Esophagus muscularis mucosa (tissue), 4 donors: ENCODE results near the gene TRIM27. TPM values are rescaled to one million over a fixed set of nuclear protein-coding genes. Genes with fewer than 3 reads are reported as not detected.
"Not testable (repeated sequence)": the region's sequence is repeated elsewhere in the genome, so short reads cannot be mapped to it uniquely, and the experiment has no call there.

Experiments
- DNase-seq: peaks from one replicate; pipeline ENCODE4 v3.0.0-alpha.2; 2017; ENCODE audit errors: extremely low spot score
- H3K27ac ChIP-seq, 4 donors: fragments of 200-600 bp; sonication (generic); replicated peaks in 1 of 4; 1 replicate in 3 of 4; 2 replicates in 1 of 4; pipeline ENCODE4 v1.5.1; 2016 to 2019; ENCODE audit warnings: mild to moderate bottlenecking in 1 of 4
- H3K27me3 ChIP-seq, 4 donors: fragments of 200-600 bp; sonication (generic); one replicate each; pipeline versions ENCODE4 v1.5.1 to v1.6.0; 2016 to 2019
- H3K36me3 ChIP-seq, 4 donors: fragments of 200-600 bp; sonication (generic); one replicate each; pipeline ENCODE4 v1.5.1; 2016 to 2019
- H3K4me1 ChIP-seq, 4 donors: fragments of 200-600 bp; sonication (generic); one replicate each; pipeline ENCODE4 v1.5.1; 2016 to 2019
- H3K4me3 ChIP-seq, 4 donors: fragments of 200-600 bp; sonication (generic); 1 replicate in 2 of 4; 2 replicates in 2 of 4; pipeline ENCODE4 v1.5.1; 2016 to 2019; ENCODE audit warnings: mild to moderate bottlenecking in 4 of 4, moderate library complexity in 1 of 4
- H3K9me3 ChIP-seq, 4 donors: fragments of 200-600 bp; sonication (generic); 1 replicate in 3 of 4; 2 replicates in 1 of 4; pipeline ENCODE4 v1.5.1; 2016 to 2019
- EP300 ChIP-seq: sonication (generic); formaldehyde crosslinking; IDR thresholded peaks from one replicate; pipeline ENCODE4 v1.6.1; 2017; ENCODE audit warnings: antibody characterized with exemption
- POLR2A ChIP-seq: fragments of 450-650 bp; IDR thresholded peaks from one replicate; pipeline ENCODE4 v1.6.1; 2017; ENCODE audit warnings: antibody characterized with exemption, moderate library complexity, mild to moderate bottlenecking, low read depth
- POLR2AphosphoS5 ChIP-seq, 2 donors: sonication (generic); formaldehyde crosslinking; IDR thresholded peaks; one replicate each; pipeline ENCODE4 v1.6.1; 2017; ENCODE audit warnings: antibody characterized with exemption in 2 of 2
- WGBS: methylation state at CpG from one replicate; pipeline ENCODE4 v1.1.5; 2018; 5-methylcytosine and 5-hydroxymethylcytosine counted together
- intact Hi-C: fragments of 100-400 bp; cut with DNase I; formaldehyde crosslinking; loops from one replicate; pipeline ENCODE4 v1.15.1; 2023
- total RNA-seq, 4 donors: library from RNA; depleted of rRNA; stranded (reverse); fragments of >200 nt; gene quantifications; one replicate each; pipeline versions ENCODE4 v1.1.0 to v1.2.1, GENCODE V29; 2016
- TF ChIP-seq, protein P1 (sequence below), 3 experiments: fragments of 200-600 bp in 2 of 3; fragments of 450-650 bp in 1 of 3; sonication (generic) in 2 of 3; IDR thresholded peaks; one replicate each; pipeline ENCODE4 v1.5.1; 2017 to 2019; ENCODE audit warnings: antibody characterized with exemption in 3 of 3, mild to moderate bottlenecking in 2 of 3, moderate library complexity in 1 of 3

Gene TRIM27
- total RNA-seq, 4 donors from 2014 or later: 31.1 to 42.2 (median 36.0) TPM

DNA sequence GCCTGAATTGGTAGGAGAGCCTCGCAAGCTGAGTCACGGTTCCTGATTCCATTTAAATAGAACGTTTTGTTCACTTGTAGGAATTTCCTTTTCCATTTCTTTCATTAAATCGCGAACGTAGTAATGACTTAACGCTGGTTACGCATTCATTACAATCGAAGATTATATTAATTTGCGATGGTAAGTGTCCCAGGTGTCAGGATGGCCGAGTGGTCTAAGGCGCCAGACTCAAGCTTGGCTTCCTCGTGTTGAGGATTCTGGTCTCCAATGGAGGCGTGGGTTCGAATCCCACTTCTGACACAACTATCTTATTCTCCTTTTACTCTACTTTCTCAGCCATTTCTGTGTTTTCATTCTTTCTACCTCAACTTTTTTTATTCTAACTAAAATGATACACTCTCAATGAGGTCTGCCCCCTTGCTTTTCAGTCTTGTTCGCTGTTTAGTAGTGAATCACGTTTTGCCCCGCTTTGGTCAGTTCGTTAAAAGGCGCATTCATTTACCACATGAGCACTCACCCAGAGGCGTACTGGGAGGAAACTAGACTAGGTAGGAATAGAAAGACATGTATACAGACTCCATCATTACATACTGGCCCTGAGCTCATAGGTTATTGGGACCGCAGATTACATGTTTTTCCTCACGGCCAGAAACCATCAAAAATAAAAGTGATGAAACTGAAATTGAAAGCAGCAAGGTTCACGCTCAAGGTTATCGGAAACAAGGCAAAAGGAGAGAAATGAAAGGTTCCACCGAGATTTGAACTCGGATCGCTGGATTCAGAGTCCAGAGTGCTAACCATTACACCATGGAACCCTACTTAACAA is 17.3 kb upstream of the TRIM27 start:
- intact Hi-C loops: loop anchor here (5.0 kb wide), 3 partner anchors 44 to 104 kb away; no protein-coding TSS in a partner anchor
- peaks cover 8 to 38% (median 35%) of the 10 kb centered on the region in 4 donors for H3K4me1 ChIP-seq
- H3K4me3 ChIP-seq: peak overlapping the region; percentile 59 to 71 (median 62)
- TF ChIP-seq POLR2AphosphoS5 (IDR thresholded peaks at IDR 0.05): peak; percentile 12 to 53
- TF ChIP-seq, protein P1, sequence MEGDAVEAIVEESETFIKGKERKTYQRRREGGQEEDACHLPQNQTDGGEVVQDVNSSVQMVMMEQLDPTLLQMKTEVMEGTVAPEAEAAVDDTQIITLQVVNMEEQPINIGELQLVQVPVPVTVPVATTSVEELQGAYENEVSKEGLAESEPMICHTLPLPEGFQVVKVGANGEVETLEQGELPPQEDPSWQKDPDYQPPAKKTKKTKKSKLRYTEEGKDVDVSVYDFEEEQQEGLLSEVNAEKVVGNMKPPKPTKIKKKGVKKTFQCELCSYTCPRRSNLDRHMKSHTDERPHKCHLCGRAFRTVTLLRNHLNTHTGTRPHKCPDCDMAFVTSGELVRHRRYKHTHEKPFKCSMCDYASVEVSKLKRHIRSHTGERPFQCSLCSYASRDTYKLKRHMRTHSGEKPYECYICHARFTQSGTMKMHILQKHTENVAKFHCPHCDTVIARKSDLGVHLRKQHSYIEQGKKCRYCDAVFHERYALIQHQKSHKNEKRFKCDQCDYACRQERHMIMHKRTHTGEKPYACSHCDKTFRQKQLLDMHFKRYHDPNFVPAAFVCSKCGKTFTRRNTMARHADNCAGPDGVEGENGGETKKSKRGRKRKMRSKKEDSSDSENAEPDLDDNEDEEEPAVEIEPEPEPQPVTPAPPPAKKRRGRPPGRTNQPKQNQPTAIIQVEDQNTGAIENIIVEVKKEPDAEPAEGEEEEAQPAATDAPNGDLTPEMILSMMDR (IDR thresholded peaks at IDR 0.05): no peak
- peak; percentile 95 for DNase-seq
- H3K27me3 ChIP-seq: no peaks in the 10 kb centered on the region
- H3K36me3 ChIP-seq: no peaks in the 10 kb centered on the region
- no peaks in the 10 kb centered on the region for H3K9me3 ChIP-seq
- WGBS: under 1% methylated on average over 28 of the region's 28 CpGs
- peak overlapping the region; percentile 76 to 86 (median 82) for H3K27ac ChIP-seq

DNA sequence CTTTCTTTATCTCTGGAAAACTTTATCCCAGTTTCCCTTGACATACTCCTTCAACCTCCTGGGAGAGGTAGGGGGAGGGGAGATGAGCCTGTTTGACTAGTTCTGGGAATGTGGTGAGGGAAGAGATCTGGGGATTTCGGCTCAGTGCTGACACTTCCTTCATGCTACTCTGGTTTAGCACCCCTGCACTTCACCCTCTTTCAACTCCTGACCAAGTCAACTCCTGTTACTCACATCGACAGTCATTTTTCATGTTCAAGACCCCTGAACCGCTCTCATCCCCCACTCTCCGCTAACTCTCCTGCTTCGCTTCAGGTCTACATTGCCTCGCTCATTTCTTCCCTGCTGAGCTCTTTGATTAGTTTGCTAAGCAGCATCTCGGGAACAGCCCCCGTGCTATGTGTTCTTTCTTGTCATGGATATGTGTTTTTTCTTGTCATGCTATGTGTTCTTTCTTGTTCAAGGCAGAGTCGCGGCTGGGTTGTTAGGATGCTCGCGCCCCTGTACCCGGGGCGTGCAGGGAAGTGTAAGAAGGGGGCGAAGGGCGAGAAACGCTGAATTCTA is 16.6 kb upstream of the TRIM27 start:
- no peak for DNase-seq

DNA sequence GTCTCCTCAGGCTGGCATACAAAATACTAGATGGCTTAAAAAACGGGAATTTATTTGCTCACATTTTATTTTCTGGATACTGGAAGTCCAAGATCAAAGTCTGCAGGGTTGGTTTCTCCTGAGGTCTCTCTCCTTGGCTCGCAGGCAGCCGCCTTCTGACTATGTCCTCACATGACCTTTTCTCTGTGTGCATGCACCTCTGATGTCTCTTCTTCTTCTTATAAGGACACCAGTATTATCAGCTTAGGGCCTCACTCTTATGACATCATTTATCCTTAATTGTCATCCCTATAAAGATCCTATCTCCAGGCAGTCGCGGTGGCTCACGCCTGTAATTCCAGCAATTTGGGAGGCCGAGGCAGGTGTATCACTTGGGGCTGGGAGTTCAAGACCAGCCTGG is 9.3 kb upstream of the TRIM27 start:
- WGBS: 87% methylated on average over 7 of the region's 7 CpGs
- intact Hi-C loops: no loop called here
- Histone ChIP-seq H3K4me1 (no peaks in the 10 kb centered on the region), H3K9me3 (no peaks in the 10 kb centered on the region), H3K27me3 (peaks cover 0 to 16% (median 0%) of the 10 kb centered on the region in 4 donors), H3K27ac (no peak overlapping the region), H3K36me3 (no peaks in the 10 kb centered on the region), H3K4me3 (no peak overlapping the region)
- TF ChIP-seq POLR2A (no peak), EP300 (no peak), POLR2AphosphoS5 (IDR thresholded peaks at IDR 0.05) (no peak)
- TF ChIP-seq, protein P1 (IDR thresholded peaks at IDR 0.05): no peak
- DNase-seq: no peak

More for the DNA sequence above, 16.6 kb upstream of the TRIM27 start:
- H3K36me3 ChIP-seq: no peaks in the 10 kb centered on the region
- H3K9me3 ChIP-seq: no peaks in the 10 kb centered on the region
- peaks cover 8 to 38% (median 35%) of the 10 kb centered on the region in 4 donors for H3K4me1 ChIP-seq
- TF ChIP-seq EP300 (no peak), POLR2AphosphoS5 (IDR thresholded peaks at IDR 0.05) (no peak), POLR2A (no peak)
- TF ChIP-seq, protein P1 (IDR thresholded peaks at IDR 0.05): no peak
- H3K27me3 ChIP-seq: no peaks in the 10 kb centered on the region
- H3K27ac ChIP-seq: peak overlapping the region; percentile 76 to 86 (median 82)
- under 1% methylated on average over 17 of the region's 17 CpGs for WGBS
- H3K4me3 ChIP-seq: peak overlapping the region; percentile 59 to 71 (median 62)
- intact Hi-C loops: loop anchor here (5.0 kb wide), 3 partner anchors 43 to 103 kb away; no protein-coding TSS in a partner anchor

DNA sequence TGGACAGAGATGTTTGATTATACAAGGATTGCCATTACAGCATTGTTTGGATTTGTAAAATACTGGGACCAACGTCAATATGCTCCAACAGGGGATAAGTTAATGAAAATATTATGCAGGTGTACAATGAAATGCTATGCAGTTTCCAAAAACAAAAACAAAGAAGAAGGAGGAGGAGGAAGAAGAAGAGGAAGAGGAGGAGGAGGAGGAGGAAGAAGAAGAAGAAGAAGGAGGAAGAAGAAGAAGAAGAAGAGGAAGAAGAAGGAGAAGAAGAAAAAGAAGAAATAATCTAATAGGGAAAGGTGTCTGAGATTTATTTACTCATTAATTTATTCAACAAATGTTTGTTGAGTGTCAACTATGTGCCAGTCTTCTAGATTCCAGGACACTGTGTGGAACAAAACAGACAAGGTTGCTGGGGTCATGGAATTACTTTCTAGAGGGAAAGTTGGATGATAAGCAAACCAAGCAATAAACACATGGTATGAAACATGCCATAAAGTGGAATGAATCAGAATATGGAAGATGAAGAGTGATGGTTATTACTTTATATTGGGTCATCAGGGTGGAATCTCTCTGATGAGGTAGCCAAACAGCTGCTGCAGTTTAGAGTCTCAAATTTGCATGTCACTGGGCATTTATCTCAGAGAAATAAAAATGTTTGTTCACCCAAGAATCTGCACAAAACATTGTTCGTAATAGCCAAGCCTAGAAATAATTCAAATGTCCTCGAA is 6.3 kb upstream of the TRIM27 start:
- TF ChIP-seq POLR2AphosphoS5 (IDR thresholded peaks at IDR 0.05) (no peak), POLR2A (no peak), EP300 (no peak)
- TF ChIP-seq, protein P1 (IDR thresholded peaks at IDR 0.05): no peak
- H3K4me3 ChIP-seq: no peak overlapping the region
- H3K4me1 ChIP-seq: no peaks in the 10 kb centered on the region
- 77% methylated on average over 3 of the region's 3 CpGs for WGBS
- H3K36me3 ChIP-seq: no peaks in the 10 kb centered on the region
- no peaks in the 10 kb centered on the region for H3K9me3 ChIP-seq
- no peak for DNase-seq
- H3K27ac ChIP-seq: no peak overlapping the region
- intact Hi-C loops: no loop called here
- H3K27me3 ChIP-seq: peaks cover 0 to 16% (median 0%) of the 10 kb centered on the region in 4 donors

DNA sequence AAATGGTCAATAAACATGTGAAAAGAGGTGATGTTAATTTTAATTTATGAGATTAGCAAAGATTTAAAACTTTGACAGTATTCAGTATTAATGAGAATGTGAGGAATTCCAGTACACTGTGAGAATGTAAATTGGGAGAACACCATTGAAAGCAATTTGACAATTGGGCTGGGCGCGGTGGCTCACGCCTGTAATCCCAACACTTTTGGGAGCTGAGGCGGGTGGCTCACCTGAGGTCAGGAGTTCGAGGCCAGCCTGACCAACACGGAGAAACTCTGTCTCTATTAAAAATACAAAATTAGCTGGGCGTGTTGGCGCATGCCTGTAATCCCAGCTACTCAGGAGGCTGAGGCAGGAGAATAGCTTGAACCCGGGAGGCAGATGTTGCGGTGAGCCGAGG is 5.6 kb upstream of the TRIM27 start:
- WGBS: 83% methylated on average over 11 of the region's 11 CpGs
- H3K36me3 ChIP-seq, H3K4me1 ChIP-seq, H3K27ac ChIP-seq, H3K9me3 ChIP-seq, H3K4me3 ChIP-seq, intact Hi-C loops, DNase-seq: not testable (repeated sequence)
- H3K27me3 ChIP-seq: peaks cover 0 to 16% (median 0%) of the 10 kb centered on the region in 4 donors
